SJSA1 (cell line): ENCODE data around the gene HOGA1. TPM values are rescaled to one million over a fixed set of nuclear protein-coding genes. Genes with fewer than 3 reads are reported as not detected.
"Not testable (repeated sequence)": the region's sequence is repeated elsewhere in the genome, so short reads cannot be mapped to it uniquely, and the experiment has no call there.

Experiments
- DNase-seq, 2 experiments: peaks; one replicate each; pipeline ENCODE4 v3.0.0-alpha.2; 2015 to 2020; ENCODE audit warnings: low spot score in 2 of 2, low read depth in 1 of 2
- H3K27ac ChIP-seq: fragments of 250-450 bp; sonication (Bioruptor Pico); 2 replicates; pipeline ENCODE4 v1.5.1; 2020; ENCODE audit warnings: mild to moderate bottlenecking, moderate library complexity
- H3K27me3 ChIP-seq: fragments of 250-450 bp; sonication (Bioruptor Pico); replicated peaks from 2 replicates; pipeline ENCODE4 v1.5.1; 2020; ENCODE audit warnings: mild to moderate bottlenecking, moderate library complexity
- H3K36me3 ChIP-seq: fragments of 250-450 bp; sonication (Bioruptor Pico); 2 replicates; pipeline ENCODE4 v1.5.1; 2020; ENCODE audit warnings: mild to moderate bottlenecking
- H3K4me1 ChIP-seq: fragments of 250-450 bp; sonication (Bioruptor Pico); replicated peaks from 2 replicates; pipeline ENCODE4 v1.6.1; 2021; ENCODE audit warnings: mild to moderate bottlenecking
- H3K4me3 ChIP-seq: fragments of 250-450 bp; sonication (Bioruptor Pico); 2 replicates; pipeline ENCODE4 v1.5.1; 2020; ENCODE audit warnings: mild to moderate bottlenecking
- H3K9me3 ChIP-seq: fragments of 250-450 bp; sonication (Bioruptor Pico); replicated peaks from 2 replicates; pipeline ENCODE4 v1.5.1; 2020; ENCODE audit warnings: mild to moderate bottlenecking
- total RNA-seq: library from RNA; depleted of rRNA; stranded (reverse); fragments of >200 nt; shearing (Covaris generic); gene quantifications from 2 replicates; pipeline ENCODE4 v1.2.3, GENCODE V29; 2014

HOGA1 gene
- total RNA-seq, 1 experiment from 2014 or later = 0.21 TPM

- Histone ChIP-seq H3K27me3 (no peaks in the 10 kb centered on the region), H3K9me3 (no peaks in the 10 kb centered on the region), H3K36me3 (no peaks in the 10 kb centered on the region), H3K4me1 (peaks cover 8% of the 10 kb centered on the region), H3K27ac (no peak overlapping the region), H3K4me3 (no peak overlapping the region)
- DNase-seq = no peak
Measured at GRCh38 chr10:97548828-97549455, 35.2 kb upstream of the HOGA1 start.

- Histone ChIP-seq H3K9me3 (peaks cover under 1% of the 10 kb centered on the region; the same call in 1 of the 2 replicates), H3K4me1 (peaks cover 8% of the 10 kb centered on the region), H3K4me3 (no peak overlapping the region), H3K36me3 (no peaks in the 10 kb centered on the region), H3K27ac (no peak overlapping the region), H3K27me3 (no peaks in the 10 kb centered on the region)
- no peak for DNase-seq
Measured at GRCh38 chr10:97549587-97550322, 34.4 kb upstream of the HOGA1 start.

DNA sequence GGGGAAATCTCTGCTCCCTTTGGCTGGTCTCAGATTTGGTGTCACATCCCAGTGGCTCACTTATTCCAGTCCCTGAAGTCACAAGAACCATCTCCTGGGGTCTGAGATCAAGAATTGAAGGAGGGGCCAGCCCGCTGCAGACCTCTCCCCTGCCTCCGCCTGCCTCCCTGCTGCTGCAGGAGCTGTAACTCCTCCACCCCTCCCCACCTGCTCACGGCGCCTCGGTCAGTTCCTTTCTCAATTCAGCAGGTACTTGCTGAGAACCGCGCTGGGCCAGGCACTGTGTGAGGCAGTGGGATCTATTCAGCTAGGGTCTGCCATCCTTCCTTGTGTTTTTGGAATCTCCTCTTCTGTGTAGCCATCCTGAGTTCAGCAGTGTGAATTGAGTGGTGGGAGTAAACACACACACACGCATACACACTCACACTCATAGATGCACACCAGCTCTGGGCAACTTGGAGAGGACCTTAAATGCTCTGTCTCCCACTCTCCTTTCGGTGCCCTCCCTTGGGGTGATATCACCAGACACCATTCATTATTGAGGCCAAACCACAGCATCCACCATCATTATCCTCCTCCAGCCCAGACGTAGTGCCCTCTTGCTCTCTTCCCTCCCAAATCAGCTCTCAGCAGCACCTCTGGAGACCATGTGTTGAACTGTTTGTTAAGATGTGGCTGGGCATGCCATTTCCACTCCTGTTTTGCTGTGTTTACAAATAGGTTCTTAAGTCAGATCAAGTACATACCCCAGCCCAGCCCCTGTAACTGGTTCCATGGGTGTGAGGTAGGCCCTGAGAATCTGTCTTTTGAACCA lies 33.6 kb upstream of the HOGA1 start:
- no peak for DNase-seq
- no peaks in the 10 kb centered on the region for H3K27me3 ChIP-seq
- H3K4me1 ChIP-seq = peaks cover 8% of the 10 kb centered on the region
- no peaks in the 10 kb centered on the region for H3K36me3 ChIP-seq
- no peak overlapping the region for H3K27ac ChIP-seq
- H3K9me3 ChIP-seq = peaks cover 7% of the 10 kb centered on the region; the same call in 1 of the 2 replicates
- H3K4me3 ChIP-seq = no peak overlapping the region

DNA sequence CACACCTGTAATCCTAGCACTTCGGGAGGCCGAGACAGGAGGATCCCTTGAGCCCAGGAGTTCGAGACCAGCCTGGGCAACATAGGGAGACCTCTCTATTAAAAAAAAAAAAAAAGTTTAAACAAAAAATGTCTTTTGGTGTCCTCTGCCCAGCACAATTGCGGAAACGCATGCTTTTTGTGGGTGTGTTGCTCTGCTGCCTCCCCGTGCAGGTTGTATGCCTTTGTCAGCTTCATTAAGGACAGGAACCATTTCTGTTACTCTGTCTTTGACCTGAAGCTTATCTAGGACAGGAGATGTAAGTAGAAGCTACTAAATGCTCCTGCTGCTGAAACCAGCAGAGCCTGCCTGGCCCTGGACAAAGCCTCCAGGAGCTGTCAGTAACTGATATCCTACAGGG lies 32.9 kb upstream of the HOGA1 start:
- Histone ChIP-seq H3K4me1 (peaks cover 8% of the 10 kb centered on the region), H3K27ac (no peak overlapping the region), H3K27me3 (no peaks in the 10 kb centered on the region), H3K9me3 (peaks cover 7% of the 10 kb centered on the region; the same call in 1 of the 2 replicates), H3K36me3 (no peaks in the 10 kb centered on the region), H3K4me3 (no peak overlapping the region)
- DNase-seq = no peak

DNA sequence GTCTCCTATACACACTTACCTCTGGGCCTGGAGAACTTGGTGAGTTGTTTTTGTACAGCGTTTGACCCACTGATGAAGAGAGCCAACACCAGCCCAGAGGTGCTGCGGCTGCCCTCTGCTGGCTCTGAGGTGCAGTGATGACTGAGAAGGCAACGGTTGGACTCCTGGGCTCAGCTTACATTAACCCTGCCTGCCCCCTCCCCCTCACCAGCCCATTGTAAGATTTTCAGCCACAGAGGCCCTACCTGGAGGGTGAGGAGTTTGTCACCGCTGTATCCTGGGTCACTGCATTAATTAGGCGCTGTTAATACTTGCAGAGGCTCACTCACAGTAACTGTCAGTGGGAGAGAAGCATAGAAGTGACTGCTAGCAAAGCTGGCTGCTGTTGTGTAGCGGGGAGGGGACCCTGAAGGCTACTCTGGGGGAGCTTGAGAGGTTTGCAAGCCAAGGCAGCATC lies 30.6 kb upstream of the HOGA1 start:
- Histone ChIP-seq H3K27ac (no peak overlapping the region), H3K27me3 (no peaks in the 10 kb centered on the region), H3K36me3 (no peaks in the 10 kb centered on the region), H3K9me3 (peaks cover 7% of the 10 kb centered on the region; the same call in 1 of the 2 replicates), H3K4me3 (no peak overlapping the region), H3K4me1 (peaks cover 8% of the 10 kb centered on the region)
- peak; percentile 54 to 66 for DNase-seq

DNA sequence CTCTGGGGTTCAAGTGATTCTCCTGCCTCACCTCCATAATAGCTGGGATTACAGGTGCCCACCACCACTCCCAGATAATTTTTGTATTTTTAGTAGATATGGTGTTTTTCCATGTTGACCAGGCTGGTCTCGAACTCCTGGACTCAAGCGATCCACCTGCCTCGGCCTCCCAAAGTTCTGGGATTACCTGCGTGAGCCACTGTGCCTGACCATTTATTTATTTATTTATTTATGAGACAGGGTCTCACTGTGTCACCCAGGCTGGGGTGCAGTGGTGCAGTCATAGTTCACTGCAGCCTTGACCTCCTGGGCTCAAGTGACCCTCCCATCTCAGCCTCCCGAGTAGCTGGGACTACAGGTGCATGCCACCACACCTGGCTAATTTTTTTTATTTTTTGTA lies 29.9 kb upstream of the HOGA1 start:
- not testable (repeated sequence) for H3K27me3 ChIP-seq, H3K36me3 ChIP-seq, H3K4me1 ChIP-seq, H3K4me3 ChIP-seq, H3K27ac ChIP-seq, H3K9me3 ChIP-seq, DNase-seq

GRCh38 chr10:97555541-97555940 lies 28.6 kb upstream of the HOGA1 start:
- H3K27me3 ChIP-seq, H3K36me3 ChIP-seq, DNase-seq, H3K9me3 ChIP-seq, H3K4me1 ChIP-seq, H3K27ac ChIP-seq, H3K4me3 ChIP-seq: not testable (repeated sequence)

- not testable (repeated sequence) for H3K27ac ChIP-seq, H3K9me3 ChIP-seq, H3K36me3 ChIP-seq, H3K4me1 ChIP-seq, H3K27me3 ChIP-seq, DNase-seq
- H3K4me3 ChIP-seq = peak overlapping the region; percentile 14; the same call in 1 of the 2 replicates
Measured at GRCh38 chr10:97560731-97561381, 23.3 kb upstream of the HOGA1 start.

DNA sequence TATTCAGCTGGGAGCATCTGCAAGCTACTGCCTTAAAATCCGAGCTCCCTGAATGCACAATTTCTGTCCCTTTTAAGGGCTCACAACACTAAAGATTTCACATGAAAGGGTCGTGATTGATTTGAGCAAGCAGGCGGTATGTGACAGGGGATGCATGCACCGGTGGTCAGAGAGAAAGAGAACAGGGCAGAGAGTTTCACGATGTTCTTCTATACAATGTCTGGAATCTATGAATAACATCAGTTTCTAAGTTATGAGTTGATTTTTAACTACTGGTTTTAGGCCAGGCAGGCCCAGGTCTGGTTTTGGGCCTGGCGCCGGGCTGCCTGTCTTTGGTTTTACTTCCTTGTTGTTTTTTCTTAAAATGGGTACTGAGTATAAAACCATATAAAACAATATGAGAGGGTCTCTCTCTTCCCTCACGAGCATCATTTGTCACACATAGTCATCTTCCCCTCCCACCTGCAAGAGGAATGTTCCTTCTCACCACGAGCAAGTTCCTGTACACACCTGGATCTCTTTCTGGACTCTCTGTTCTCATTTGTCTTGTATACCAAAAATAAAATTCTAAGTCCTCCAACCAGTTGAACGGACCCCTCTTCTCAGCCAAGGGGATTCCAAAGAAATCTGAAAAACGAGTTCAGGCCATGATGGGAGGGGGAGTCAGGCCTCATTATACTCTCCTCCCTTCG lies 22.7 kb upstream of the HOGA1 start:
- not testable (repeated sequence) for H3K4me1 ChIP-seq, H3K36me3 ChIP-seq, DNase-seq, H3K9me3 ChIP-seq, H3K27ac ChIP-seq, H3K4me3 ChIP-seq, H3K27me3 ChIP-seq

DNA sequence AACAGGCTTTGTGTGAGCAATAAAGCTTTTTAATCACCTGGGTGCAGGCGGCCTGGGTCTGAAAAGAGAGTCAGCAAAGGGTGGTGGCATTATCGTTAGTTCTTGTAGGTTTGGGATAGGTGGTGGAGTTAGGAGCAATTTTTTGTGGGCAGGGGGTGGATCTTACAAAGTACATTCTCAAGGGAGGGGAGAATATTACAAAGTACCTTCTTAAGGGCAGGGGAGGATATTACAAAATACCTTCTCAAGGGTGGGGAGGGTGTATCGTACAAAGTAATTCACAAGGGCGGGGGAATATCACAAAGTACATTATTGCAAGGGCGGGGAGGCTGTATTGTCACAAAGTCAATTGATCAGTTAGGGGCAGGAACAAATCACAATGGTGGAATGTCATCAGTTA lies 21.9 kb upstream of the HOGA1 start:
- H3K4me3 ChIP-seq, H3K9me3 ChIP-seq, H3K4me1 ChIP-seq, H3K27ac ChIP-seq, H3K27me3 ChIP-seq, DNase-seq, H3K36me3 ChIP-seq: not testable (repeated sequence)

GRCh38 chr10:97563337-97563736 lies 20.9 kb upstream of the HOGA1 start:
- no peak overlapping the region for H3K4me3 ChIP-seq
- no peaks in the 10 kb centered on the region for H3K36me3 ChIP-seq
- no peaks in the 10 kb centered on the region for H3K27me3 ChIP-seq
- no peak overlapping the region for H3K27ac ChIP-seq
- H3K9me3 ChIP-seq = no peaks in the 10 kb centered on the region
- no peaks in the 10 kb centered on the region for H3K4me1 ChIP-seq
- DNase-seq = no peak

DNA sequence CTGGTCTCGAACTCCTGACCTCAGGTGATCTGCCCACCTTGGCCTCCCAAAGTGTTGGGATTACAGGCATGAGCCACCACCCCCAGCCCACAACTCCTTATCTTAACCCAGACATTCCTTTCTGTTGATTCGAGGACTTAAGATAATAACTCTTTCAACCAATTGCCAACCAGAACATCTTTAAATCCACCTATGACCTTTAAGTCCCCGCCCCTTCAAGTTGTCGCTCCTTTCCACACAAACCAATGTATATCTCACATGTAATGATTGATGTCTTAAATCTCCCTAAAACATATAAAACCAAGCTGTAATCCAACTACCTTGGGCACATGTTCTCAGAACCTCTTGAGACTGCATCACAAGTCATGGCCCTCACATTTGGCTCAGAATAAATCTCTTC lies 19.4 kb upstream of the HOGA1 start:
- no peaks in the 10 kb centered on the region for H3K36me3 ChIP-seq
- H3K27ac ChIP-seq = no peak overlapping the region
- H3K4me1 ChIP-seq = no peaks in the 10 kb centered on the region
- no peak overlapping the region for H3K4me3 ChIP-seq
- DNase-seq = no peak
- no peaks in the 10 kb centered on the region for H3K9me3 ChIP-seq
- H3K27me3 ChIP-seq = no peaks in the 10 kb centered on the region

- Histone ChIP-seq H3K9me3 (no peaks in the 10 kb centered on the region), H3K4me1 (no peaks in the 10 kb centered on the region), H3K27ac (no peak overlapping the region), H3K4me3 (no peak overlapping the region), H3K36me3 (peaks cover 4% of the 10 kb centered on the region; the same call in 1 of the 2 replicates), H3K27me3 (no peaks in the 10 kb centered on the region)
- DNase-seq = no peak
Measured at GRCh38 chr10:97566336-97566996, 17.7 kb upstream of the HOGA1 start.
